SK-N-SH (cell line): Measurements from ENCODE around the gene U2AF1L4. TPM values are rescaled to one million over a fixed set of nuclear protein-coding genes. Genes with fewer than 3 reads are reported as not detected.

Experiments used
- CTCF ChIA-PET: fragments of 300-600, 350-600 bp; formaldehyde crosslinking; extraction: SDS; loops from one replicate; lab custom pipeline; 2021; lab: Yijun Ruan, JAX
- POLR2A ChIA-PET: fragments of 350-600 bp; sonication (Branson Sonifier 250); formaldehyde crosslinking; extraction: SDS; loops from one replicate; lab custom pipeline; 2020; ENCODE audit warnings: antibody characterized with exemption, inconsistent platforms; lab: Yijun Ruan, JAX
- DNase-seq: peaks from one replicate; pipeline ENCODE4 v3.0.0; 2012
- H2AFZ ChIP-seq: fragments of 200-600 bp; sonication (generic); 2 replicates; pipeline ENCODE4 v1.8.1; 2016; ENCODE audit warnings: antibody characterized with exemption, mild to moderate bottlenecking, low read depth
- H3F3A ChIP-seq: fragments of 200-600 bp; sonication (generic); replicated peaks from 2 replicates; pipeline ENCODE3; 2016; ENCODE audit warnings: antibody characterized with exemption, mild to moderate bottlenecking; ENCODE audit not compliant: insufficient read depth
- H3K27ac ChIP-seq, 2 experiments: fragments of 200-500 bp in 1 of 2; fragments of 200-600 bp in 1 of 2; sonication (Bioruptor generic) in 1 of 2; sonication (generic), shearing (Covaris generic) in 1 of 2; 2 replicates each; pipeline versions ENCODE4 v1.5.1 to v1.6.1; 2014 to 2016; ENCODE audit warnings: low read depth in 2 of 2, inconsistent platforms in 1 of 2, low read length in 1 of 2, mild to moderate bottlenecking in 1 of 2, mixed read lengths in 1 of 2
- H3K27me3 ChIP-seq: fragments of 200-600 bp; sonication (generic), shearing (Covaris generic); 2 replicates; pipeline ENCODE4 v1.6.1; 2016; ENCODE audit warnings: mixed run types; ENCODE audit not compliant: insufficient read depth
- H3K36me3 ChIP-seq, 2 experiments: fragments of 200-500 bp in 1 of 2; fragments of 200-600 bp in 1 of 2; sonication (Bioruptor generic) in 1 of 2; sonication (generic) in 1 of 2; replicated peaks in 1 of 2; 2 replicates each; pipeline versions ENCODE3 to v1.5.1; 2014 to 2016; ENCODE audit warnings: low read length in 1 of 2, mild to moderate bottlenecking in 1 of 2; ENCODE audit not compliant: insufficient read depth in 2 of 2, control insufficient read depth in 1 of 2
- H3K4me1 ChIP-seq, 2 experiments: fragments of 200-500 bp in 1 of 2; fragments of 200-600 bp in 1 of 2; sonication (Bioruptor generic) in 1 of 2; sonication (generic), shearing (Covaris generic) in 1 of 2; 2 replicates each; pipeline versions ENCODE4 v1.5.1 to v1.6.1; 2014 to 2016; ENCODE audit warnings: low read depth in 1 of 2, low read length in 1 of 2, mixed run types in 1 of 2; ENCODE audit not compliant: insufficient read depth in 2 of 2, control insufficient read depth in 1 of 2
- H3K4me2 ChIP-seq: fragments of 200-600 bp; sonication (generic), shearing (Covaris generic); 2 replicates; pipeline ENCODE4 v1.6.1; 2017; ENCODE audit warnings: mixed run types
- H3K4me3 ChIP-seq, 2 experiments: fragments of 200-500 bp in 1 of 2; fragments of 200-600 bp in 1 of 2; sonication (Bioruptor generic) in 1 of 2; sonication (generic), shearing (Covaris generic) in 1 of 2; 2 replicates each; pipeline versions ENCODE4 v1.5.1 to v1.8.1; 2014 to 2016; ENCODE audit warnings: low read depth in 2 of 2, inconsistent platforms in 1 of 2, low read length in 1 of 2, mild to moderate bottlenecking in 1 of 2, mixed read lengths in 1 of 2, moderate library complexity in 1 of 2
- H3K79me2 ChIP-seq: fragments of 200-600 bp; sonication (generic); 2 replicates; pipeline ENCODE4 v1.8.1; 2017; ENCODE audit warnings: mild to moderate bottlenecking; ENCODE audit not compliant: insufficient read depth
- H3K9ac ChIP-seq: fragments of 200-600 bp; sonication (generic); 2 replicates; pipeline ENCODE4 v1.6.1; 2017; ENCODE audit warnings: mixed run types
- H3K9me2 ChIP-seq: fragments of 200-600 bp; sonication (generic); 2 replicates; pipeline ENCODE4 v1.6.1; 2017; ENCODE audit warnings: mixed run types
- H3K9me3 ChIP-seq: fragments of 200-600 bp; sonication (generic); 2 replicates; pipeline ENCODE4 v1.6.1; 2017; ENCODE audit warnings: mixed run types, mild to moderate bottlenecking, moderate library complexity
- H4K20me1 ChIP-seq: fragments of 200-600 bp; sonication (generic); 2 replicates; pipeline ENCODE4 v1.6.1; 2017; ENCODE audit warnings: mild to moderate bottlenecking, mixed run types; ENCODE audit not compliant: insufficient read depth
- CHD2 ChIP-seq: fragments of 150-350 bp; IDR thresholded peaks from 2 replicates; pipeline ENCODE4 v1.6.1; 2018; ENCODE audit warnings: low read length; ENCODE audit not compliant: partially characterized antibody
- ELF1 ChIP-seq: IDR thresholded peaks from 2 replicates; pipeline ENCODE4 v1.4.0; 2012
- FOXJ3 ChIP-seq: sonication (generic); formaldehyde crosslinking; IDR thresholded peaks from 2 replicates; pipeline ENCODE4 v1.5.1; 2020; ENCODE audit warnings: mild to moderate bottlenecking, missing genetic modification reagents
- GABPA ChIP-seq: IDR thresholded peaks from 2 replicates; pipeline ENCODE4 v1.4.0; 2012; ENCODE audit warnings: low read depth, mild to moderate bottlenecking
- IRF3 ChIP-seq: fragments of 150-350 bp; IDR thresholded peaks from 2 replicates; pipeline ENCODE4 v1.6.1; 2016; ENCODE audit warnings: mild to moderate bottlenecking, low read depth, low read length
- MAX ChIP-seq: IDR thresholded peaks from 2 replicates; pipeline ENCODE4 v1.4.0; 2012; ENCODE audit warnings: low read depth
- MXI1 ChIP-seq: IDR thresholded peaks from 2 replicates; pipeline ENCODE4 v1.6.1; 2012; ENCODE audit warnings: mild to moderate bottlenecking, low read depth, low read length, improper control_type of control experiment
- PBX3 ChIP-seq: IDR thresholded peaks from 2 replicates; pipeline ENCODE4; 2012
- POLR2AphosphoS5 ChIP-seq: IDR thresholded peaks from 2 replicates; pipeline ENCODE4 v1.6.1; 2012; ENCODE audit warnings: low read depth, low read length
- RAD21 ChIP-seq: IDR thresholded peaks from 2 replicates; pipeline ENCODE4 v1.6.1; 2012; ENCODE audit warnings: mild to moderate bottlenecking, low read length
- RCOR1 ChIP-seq: fragments of 150-350 bp; IDR thresholded peaks from 2 replicates; pipeline ENCODE4 v1.6.1; 2017; ENCODE audit warnings: antibody characterized with exemption, low read length
- REST ChIP-seq: IDR thresholded peaks from 2 replicates; pipeline ENCODE4 v1.6.1; 2012; ENCODE audit warnings: mild to moderate bottlenecking, low read depth, low read length, moderate library complexity
- SIN3A ChIP-seq: IDR thresholded peaks from 2 replicates; pipeline ENCODE4 v1.6.1; 2012; ENCODE audit warnings: low read depth, mild to moderate bottlenecking, low read length, moderate library complexity, borderline replicate concordance
- TCF12 ChIP-seq: IDR thresholded peaks from 2 replicates; pipeline ENCODE4 v1.4.0; 2012
- TEAD4 ChIP-seq: IDR thresholded peaks from 2 replicates; pipeline ENCODE4 v1.4.0; 2012; ENCODE audit warnings: mild to moderate bottlenecking, borderline replicate concordance; ENCODE audit not compliant: insufficient read depth
- USF1 ChIP-seq: IDR thresholded peaks from 2 replicates; pipeline ENCODE4 v1.4.0; 2012; ENCODE audit warnings: low read depth, borderline replicate concordance
- USF2 ChIP-seq: fragments of 150-350 bp; IDR thresholded peaks from 2 replicates; pipeline ENCODE4 v1.6.1; 2017; ENCODE audit warnings: antibody characterized with exemption, low read length, low read depth, borderline replicate concordance
- ZBTB33 ChIP-seq: IDR thresholded peaks from 2 replicates; pipeline ENCODE4 v1.4.0; 2012; ENCODE audit warnings: low read depth, borderline replicate concordance
- WGBS: methylation state at CpG from one replicate; pipeline ENCODE4 v1.1.6; 2017; ENCODE audit warnings: low lambda C conversion rate; 5-methylcytosine and 5-hydroxymethylcytosine counted together
- polyA plus RNA-seq, 3 experiments: library from polyadenylated mRNA; depleted of rRNA; stranded (reverse); fragments of >200 nt; gene quantifications; 2 replicates each; pipeline ENCODE4 v1.2.3, GENCODE V29; 2012

U2AF1L4 gene
- polyA plus RNA-seq, 1 of the 3 experiments (the other 2 are of a cell fraction) = 25.9 TPM

GRCh38 chr19:35729763-35730162 lies 15.5 kb downstream of the U2AF1L4 start:
- Histone ChIP-seq H3F3A (no peaks in the 10 kb centered on the region), H3K4me2 (no peak overlapping the region), H3K79me2 (no peaks in the 10 kb centered on the region), H3K27ac (no peak overlapping the region), H2AFZ (no peak overlapping the region), H3K9me2 (no peaks in the 10 kb centered on the region), H4K20me1 (no peaks in the 10 kb centered on the region), H3K4me1 (no peaks in the 10 kb centered on the region), H3K9ac (no peak overlapping the region), H3K4me3 (no peak overlapping the region), H3K27me3 (no peaks in the 10 kb centered on the region)
- DNase-seq = no peak
- POLR2A ChIA-PET = interaction anchor here (1.6 kb wide), 1 partner anchor 11 kb away, joined by 7 read pairs; no protein-coding TSS in a partner anchor
- TF ChIP-seq RAD21 (no peak), USF1 (no peak), SIN3A (no peak)
- TF ChIP-seq, all 33 proteins: peak for 0
- H3K36me3 ChIP-seq = peaks cover 14 to 87% of the 10 kb centered on the region in 2 experiments
- CTCF ChIA-PET = no interaction called here
- H3K9me3 ChIP-seq = no peaks in the 10 kb centered on the region
- WGBS = 94% methylated on average over 5 of the region's 11 CpGs

GRCh38 chr19:35729021-35729420 lies 16.2 kb downstream of the U2AF1L4 start:
- H3F3A ChIP-seq = no peaks in the 10 kb centered on the region
- no peaks in the 10 kb centered on the region for H3K9me3 ChIP-seq
- no peak overlapping the region for H3K4me2 ChIP-seq
- ChIA-PET POLR2A (interaction anchor here (3.5 kb wide), 1 partner anchor 11 kb away, joined by 10 read pairs; no protein-coding TSS in a partner anchor), CTCF (no interaction called here)
- H4K20me1 ChIP-seq = no peaks in the 10 kb centered on the region
- DNase-seq = no peak
- peaks cover 17 to 90% of the 10 kb centered on the region in 2 experiments for H3K36me3 ChIP-seq
- no peaks in the 10 kb centered on the region for H3K9me2 ChIP-seq
- no peaks in the 10 kb centered on the region for H3K4me1 ChIP-seq
- no peak overlapping the region for H3K9ac ChIP-seq
- H3K4me3 ChIP-seq = no peak overlapping the region
- no peaks in the 10 kb centered on the region for H3K27me3 ChIP-seq
- H2AFZ ChIP-seq = no peak overlapping the region
- no peak overlapping the region for H3K27ac ChIP-seq
- WGBS = 89% methylated on average over 17 of the region's 18 CpGs
- H3K79me2 ChIP-seq = no peaks in the 10 kb centered on the region
- TF ChIP-seq FOXJ3 (CRISPR knock-in tag) (no peak), PBX3 (no peak), MAX (no peak), POLR2AphosphoS5 (no peak), IRF3 (no peak), REST (no peak), CHD2 (no peak), TCF12 (no peak), TEAD4 (no peak), ELF1 (no peak), GABPA (no peak), ZBTB33 (no peak), USF2 (no peak), RCOR1 (no peak), MXI1 (no peak)
